ENCODE data around the gene FBN1.

FBN1 gene

GRCh38 chr15:48553559-48553958 is 92.0 kb downstream of the FBN1 start:
- DNase-seq (ENCODE audit: low spot score) = no peak

GRCh38 chr15:48550822-48551525 is 94.5 kb downstream of the FBN1 start:
- DNase-seq (ENCODE audit: low spot score) = no peak

DNA sequence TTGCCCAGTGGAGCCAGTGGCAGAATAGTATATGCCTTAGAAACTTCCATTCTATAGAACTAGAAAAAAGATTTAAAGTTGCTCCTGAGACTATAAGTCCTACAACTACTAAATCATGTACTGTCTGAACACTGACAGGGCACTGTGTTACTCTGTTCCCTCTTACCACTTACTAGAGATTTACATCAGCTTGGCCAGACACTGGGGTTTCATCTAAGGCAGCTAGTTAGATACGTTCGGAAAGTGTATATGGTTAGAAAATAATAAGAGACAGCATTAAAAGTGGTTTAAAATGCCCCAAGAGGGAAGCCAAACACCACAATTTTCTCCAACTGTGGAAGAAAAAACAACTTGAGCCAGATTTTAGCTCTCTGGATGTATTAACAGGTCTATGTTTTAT is 97.1 kb downstream of the FBN1 start:
- no peak for DNase-seq (ENCODE audit: low spot score)

DNA sequence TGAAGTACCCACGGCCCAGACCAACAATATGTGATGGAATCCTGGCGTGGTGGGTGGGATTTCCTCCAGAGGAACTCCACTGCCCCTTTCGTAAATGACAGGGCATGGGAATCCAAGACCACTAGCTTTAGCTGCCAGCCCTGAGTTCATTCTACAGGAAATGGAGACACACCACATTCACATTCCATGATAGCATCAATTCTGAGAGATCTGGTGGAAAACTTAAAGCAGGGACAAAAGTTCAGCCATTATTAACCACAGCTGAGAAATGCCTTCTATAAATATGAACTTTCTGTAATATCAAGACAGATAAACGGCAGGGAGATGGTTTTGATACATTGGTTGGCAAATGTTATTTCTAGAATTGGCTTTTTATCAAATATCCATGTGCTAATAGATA is 98.2 kb downstream of the FBN1 start:
- no peak for DNase-seq (ENCODE audit: low spot score)

DNA sequence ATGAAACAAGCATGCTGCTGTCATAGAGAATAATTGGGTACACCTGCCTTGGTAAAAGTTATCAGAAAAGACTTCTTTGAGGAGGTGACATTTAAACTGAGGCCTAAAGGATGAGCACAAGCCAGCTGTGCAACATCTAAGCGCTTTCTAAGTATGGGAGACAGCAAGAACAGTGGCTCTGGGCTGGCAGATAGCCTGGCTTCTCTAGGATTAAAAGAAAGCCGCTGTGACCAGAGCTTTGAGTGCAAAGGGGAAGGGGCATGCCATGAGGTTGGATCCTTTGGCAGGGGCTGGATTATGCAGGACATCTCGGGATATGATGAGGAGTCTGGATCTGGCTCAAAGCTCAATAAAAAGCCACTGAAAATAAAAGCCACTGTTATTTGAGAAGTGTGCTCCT is 99.2 kb downstream of the FBN1 start:
- no peak for DNase-seq (ENCODE audit: low spot score)

GRCh38 chr15:48544778-48545177 is 100.7 kb downstream of the FBN1 start:
- DNase-seq (ENCODE audit: low spot score) = no peak

DNA sequence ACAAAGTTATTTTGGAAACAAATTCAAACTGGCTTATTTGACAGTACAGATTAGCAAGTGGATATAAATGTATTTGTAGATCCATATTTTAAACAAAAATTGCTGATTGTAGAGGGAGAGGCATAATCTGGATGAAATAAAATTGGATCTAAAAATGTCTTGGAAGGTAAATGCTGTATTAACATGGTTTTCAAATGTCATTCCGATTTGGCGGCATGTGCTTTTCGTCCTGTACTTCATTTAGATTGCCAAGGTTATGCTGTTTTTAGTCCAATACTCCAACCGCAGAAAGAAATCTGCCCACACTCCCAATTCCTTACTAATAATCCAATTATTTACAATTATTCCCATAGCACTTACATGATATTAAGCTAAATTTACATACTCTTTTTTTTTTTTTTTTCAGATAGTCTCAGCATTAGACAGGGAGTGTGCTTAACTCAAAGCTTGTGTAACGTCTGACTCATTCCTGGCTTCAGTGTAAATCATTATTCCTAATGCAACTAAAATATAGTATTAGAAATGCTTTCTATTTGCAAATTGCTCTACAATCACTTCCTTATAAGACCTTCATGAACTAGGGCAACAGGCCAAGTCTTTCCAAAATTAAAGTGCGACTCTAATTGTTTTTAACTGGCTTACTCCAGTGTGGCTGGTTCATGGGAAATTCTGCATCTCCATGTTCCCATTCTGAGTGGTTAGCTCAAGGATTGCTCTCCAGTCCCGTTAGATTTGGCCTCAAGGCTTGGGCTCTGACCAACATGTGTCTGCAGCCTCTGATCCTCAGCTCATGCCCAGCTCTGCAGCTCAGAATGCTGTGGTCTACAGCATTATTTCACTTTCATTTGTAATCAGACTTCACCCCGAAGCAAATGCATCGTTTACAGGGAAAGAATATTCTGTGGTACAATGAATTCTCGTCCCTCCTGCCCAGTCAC is 103.9 kb downstream of the FBN1 start:
- DNase-seq (ENCODE audit: low spot score) = no peak

GRCh38 chr15:48540756-48541155 is 104.8 kb downstream of the FBN1 start:
- no peak for DNase-seq (ENCODE audit: low spot score)

GRCh38 chr15:48538941-48539340 is 106.6 kb downstream of the FBN1 start:
- DNase-seq (ENCODE audit: low spot score) = no peak

DNA sequence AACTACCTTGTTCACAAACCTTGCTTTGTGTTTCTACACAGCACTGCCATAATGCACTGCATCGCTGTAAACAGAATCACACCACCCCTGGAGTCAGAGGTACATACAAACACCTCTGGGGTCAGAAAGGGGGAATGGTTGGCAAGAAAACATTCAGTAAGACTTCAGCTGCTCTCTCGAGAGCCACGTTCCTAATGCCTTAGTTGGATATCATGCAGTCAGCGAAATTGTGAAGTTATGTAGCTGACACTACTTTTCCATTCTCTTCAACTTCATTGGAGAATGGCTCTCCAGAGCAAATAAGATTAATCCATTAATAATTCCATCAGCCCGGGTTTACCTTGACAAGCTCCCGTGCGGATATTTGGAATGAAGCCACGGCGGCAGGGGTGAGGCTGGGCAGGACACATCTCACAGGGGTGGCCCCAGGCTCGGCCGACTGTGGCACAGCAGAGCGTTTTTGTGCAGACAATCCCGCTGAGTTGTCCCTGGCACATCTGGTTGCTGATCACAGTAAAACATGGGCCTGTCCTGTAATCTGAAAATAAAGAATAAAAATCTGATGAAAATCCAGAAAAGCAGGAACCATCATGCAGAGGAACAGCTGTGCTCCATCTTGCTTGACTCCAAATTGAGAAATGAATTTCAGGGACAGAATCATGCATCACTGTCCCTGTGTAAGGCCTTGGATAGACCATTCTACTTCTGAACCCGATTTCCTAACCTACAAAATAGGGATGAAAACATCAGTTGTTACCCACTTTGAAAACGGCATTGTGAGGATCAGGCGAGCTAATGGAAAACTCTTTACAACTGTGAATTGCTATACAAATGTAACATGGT is 108.0 kb downstream of the FBN1 start:
- no peak for DNase-seq (ENCODE audit: low spot score)

GRCh38 chr15:48536681-48537091 is 108.8 kb downstream of the FBN1 start:
- DNase-seq (ENCODE audit: low spot score) = no peak

DNA sequence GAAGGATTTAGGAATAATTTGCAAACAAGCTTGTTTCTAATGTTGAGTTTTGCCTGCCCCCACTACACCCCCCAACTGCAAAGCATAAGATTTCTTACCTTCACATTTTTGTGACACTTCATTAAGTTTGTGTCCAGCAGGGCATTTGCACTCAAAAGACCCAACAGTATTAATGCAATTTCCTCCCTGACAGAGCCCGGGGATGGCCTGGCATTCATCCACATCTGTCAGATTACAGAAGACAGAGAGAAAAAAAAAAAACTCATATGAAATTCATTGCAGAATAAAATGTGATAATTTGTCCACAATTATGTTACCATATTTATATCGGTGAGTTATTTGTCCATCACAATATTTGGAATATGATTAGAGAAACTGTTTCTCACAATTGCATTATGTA is 111.5 kb downstream of the FBN1 start:
- no peak for DNase-seq (ENCODE audit: low spot score)

GRCh38 chr15:48532946-48533345 is 112.6 kb downstream of the FBN1 start:
- no peak for DNase-seq (ENCODE audit: low spot score)

GRCh38 chr15:48530528-48530927 is 115.0 kb downstream of the FBN1 start:
- no peak for DNase-seq (ENCODE audit: low spot score)

- DNase-seq (ENCODE audit: low spot score) = no peak
These were observed 116.6 kb downstream of the FBN1 start for GRCh38 chr15:48528921-48529320.

DNA sequence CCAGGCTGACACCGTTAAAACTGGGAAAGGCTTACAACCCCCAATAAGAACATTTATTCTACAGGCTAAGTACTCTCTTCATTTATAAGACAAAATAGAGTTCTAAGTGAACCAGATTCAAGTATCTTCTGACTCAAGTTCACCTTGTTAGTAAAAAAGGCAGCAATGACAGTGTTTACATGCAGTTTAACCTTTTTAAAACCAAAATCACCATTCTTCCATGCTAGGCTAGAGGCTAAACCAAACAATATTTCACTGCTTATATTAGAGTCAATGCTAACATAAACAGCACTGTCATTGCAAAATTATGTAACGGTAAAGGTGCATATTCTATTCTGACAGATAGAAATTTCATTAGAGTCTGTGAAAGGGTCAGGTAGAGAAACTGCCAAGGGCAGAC is 118.0 kb downstream of the FBN1 start:
- no peak for DNase-seq (ENCODE audit: low spot score)

DNA sequence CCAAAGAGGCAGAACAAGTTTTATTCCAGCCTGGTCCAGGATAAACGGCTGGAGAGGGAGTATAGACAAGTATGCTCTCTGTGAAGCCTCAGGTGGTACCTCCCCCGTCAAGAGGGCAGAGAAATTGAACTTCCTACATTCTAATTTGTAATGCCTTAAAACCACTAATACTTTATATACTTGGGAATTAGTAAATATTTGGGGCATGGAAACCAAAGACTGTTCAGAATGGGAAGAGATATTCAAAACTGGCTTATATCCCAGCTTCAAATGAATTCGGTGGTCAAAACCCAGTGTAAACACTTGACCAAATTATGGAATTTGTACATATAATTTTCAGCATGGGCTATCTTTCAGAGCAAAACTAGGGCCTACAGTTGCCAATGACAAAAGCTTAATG is 122.6 kb downstream of the FBN1 start:
- no peak for DNase-seq (ENCODE audit: low spot score)

- no peak for DNase-seq (ENCODE audit: low spot score)
These were observed 123.4 kb downstream of the FBN1 start for GRCh38 chr15:48522123-48522522.

- DNase-seq (ENCODE audit: low spot score) = peak; percentile 19
These were observed 124.9 kb downstream of the FBN1 start for GRCh38 chr15:48520376-48521155.

- no peak for DNase-seq (ENCODE audit: low spot score)
These were observed 129.4 kb downstream of the FBN1 start for GRCh38 chr15:48516121-48516520.

- DNase-seq (ENCODE audit: low spot score) = no peak
These were observed 130.0 kb downstream of the FBN1 start for GRCh38 chr15:48515500-48515899.

Data from HuH-7 (cell line).